Effector CD4-positive, alpha-beta T cell (primary cell): ENCODE results near the gene HBM.
"Not testable (repeated sequence)": the region's sequence is repeated elsewhere in the genome, so short reads cannot be mapped to it uniquely, and the experiment has no call there.

ENCODE experiments used
- DNase-seq: peaks from one replicate; pipeline ENCODE4 v3.0.0-alpha.2; 2020

Gene HBM

GRCh38 chr16:188674-189073, 22.9 kb downstream of the HBM start:
- DNase-seq = no peak

DNA sequence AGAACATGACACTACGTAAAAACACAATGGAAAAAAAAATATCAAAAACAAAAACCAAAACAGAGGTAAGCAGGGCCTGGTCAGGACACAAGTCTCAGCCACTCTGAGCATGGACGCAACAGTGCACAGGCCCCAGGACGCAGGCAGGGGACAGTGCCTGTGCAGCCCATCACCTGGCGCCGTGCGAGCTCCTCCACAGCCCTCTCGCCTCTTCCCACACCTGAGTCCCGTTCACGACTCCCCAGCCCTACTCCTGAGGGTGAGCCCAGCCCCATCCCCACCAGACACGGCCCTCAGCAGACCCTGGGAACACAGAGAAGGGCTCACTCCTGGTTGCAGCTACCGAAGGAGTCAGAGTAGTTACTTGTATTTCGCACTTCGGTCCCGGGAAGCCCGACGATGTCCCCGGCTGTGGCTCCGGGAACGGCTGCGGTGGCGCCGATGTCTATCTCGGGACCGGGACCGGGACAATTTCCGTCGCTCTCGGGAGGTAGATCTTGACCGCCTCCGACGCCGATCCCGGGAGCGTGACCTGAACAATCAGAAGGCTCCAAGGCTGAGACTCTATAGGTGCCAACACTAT, 23.9 kb downstream of the HBM start:
- no peak for DNase-seq

DNA sequence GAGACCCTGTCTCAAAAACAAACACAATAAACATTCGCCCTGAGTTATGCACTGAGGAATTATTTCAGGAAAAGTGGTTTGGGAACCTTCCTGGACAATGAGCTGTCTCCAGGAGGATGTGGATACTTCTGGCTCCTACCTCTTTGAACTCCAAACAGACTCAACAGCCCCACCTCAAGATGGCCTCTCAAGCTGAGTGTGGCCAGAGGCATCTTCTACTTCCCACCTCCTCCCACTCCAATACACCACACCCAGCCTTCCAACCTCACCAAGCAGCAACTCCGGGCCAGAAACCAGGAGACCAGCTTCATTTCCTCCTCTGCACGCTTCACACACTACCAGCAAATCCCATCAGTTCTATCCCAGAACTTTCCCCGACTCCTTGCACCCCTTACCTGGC, 26.1 kb downstream of the HBM start:
- no peak for DNase-seq

DNA sequence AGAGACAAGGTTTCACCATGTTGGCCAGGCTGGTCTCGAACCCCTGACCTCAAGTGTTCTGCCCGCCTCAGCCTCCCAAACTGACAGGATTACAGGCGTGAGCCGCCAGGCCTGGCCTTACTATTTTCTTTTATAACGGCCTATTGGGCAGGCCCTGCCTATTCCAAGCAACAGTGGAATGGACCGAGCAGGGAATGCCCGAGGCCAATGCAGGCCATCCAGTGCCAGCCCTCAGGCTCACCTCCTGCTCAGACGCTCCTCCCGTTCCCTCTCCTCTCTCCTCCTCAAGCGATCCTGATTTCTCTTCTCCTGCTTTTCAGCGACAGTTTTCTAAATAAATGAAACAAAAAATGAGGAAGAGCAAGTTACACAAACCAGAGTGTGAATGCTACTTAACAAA, 26.9 kb downstream of the HBM start:
- DNase-seq = no peak

DNA sequence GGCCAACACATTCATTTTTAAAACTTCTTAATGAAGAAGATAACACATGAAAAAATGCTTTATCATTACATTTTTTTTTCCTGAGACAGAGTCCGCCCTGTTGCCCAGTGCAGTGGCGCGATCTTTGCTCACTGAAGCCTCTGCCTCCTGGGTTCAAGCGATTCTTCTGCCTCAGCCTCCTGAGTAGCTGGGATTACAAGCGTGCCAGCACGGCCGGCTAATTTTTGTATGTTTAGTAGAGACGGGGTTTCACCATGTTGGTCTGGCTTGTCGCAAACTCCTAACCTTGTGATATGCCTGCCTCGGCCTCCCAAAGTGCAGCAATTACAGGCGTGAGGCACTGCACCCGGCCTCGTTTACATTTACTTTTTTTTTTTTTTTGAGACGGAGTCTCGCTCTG, 27.7 kb downstream of the HBM start:
- no peak for DNase-seq

DNA sequence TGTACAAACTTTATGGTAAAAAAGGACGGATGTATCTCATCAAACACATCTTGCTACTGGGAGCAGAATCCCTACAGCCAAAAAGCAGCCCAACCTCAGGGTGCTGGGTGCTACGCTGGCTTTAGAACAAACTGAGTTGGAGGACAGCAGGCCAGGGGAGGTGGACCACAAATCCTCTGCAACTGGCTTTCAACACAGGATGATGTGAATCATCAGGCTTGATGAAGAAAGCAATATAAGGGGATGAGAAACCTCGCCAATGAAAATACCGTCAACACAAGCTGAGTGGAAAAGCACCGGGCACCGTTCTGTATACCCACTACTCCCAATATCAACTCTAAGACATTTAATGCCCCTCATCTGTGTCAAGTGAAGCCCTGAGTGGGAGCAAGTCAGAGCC, 28.7 kb downstream of the HBM start:
- no peak for DNase-seq

DNA sequence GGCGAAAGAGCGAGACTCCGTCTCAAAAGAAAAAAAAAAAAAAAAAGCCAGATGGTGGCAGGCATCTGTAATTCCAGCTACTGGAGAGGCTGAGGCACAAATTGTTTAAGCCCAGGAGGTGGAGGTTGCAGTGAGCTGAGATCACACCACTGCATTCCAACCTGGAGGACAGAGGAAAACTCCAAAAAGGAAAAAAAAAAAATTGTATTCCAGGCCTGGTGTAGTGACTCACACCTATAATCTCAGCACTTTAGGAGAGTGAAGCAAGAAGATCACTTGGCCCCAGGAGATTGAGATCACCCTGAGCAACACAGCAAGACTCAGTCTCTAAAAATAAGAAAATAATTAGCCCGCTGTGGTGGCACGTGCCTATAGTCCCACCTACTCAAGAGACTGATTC, 34.6 kb downstream of the HBM start:
- DNase-seq = no peak

- no peak for DNase-seq
Measured at GRCh38 chr16:203246-203645, 37.5 kb downstream of the HBM start.

DNA sequence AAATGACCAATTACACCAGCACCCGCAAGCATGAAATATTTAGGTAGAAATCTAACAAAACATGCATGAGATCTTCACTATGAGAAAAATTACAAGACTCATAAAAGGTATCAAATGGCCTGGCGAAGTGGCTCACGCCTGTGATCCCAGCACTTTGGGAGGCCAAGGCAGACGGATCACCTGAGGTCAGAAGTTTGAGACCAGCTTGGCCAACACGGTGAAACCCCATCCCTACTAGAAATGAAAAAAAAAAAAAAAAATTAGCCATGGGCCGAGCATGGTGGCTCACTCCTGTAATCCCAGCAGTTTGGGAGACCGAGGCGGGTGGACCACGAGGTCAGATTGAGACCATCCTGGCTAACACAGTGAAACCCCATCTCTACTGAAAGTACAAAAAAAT, 38.3 kb downstream of the HBM start:
- DNase-seq = not testable (repeated sequence)

DNA sequence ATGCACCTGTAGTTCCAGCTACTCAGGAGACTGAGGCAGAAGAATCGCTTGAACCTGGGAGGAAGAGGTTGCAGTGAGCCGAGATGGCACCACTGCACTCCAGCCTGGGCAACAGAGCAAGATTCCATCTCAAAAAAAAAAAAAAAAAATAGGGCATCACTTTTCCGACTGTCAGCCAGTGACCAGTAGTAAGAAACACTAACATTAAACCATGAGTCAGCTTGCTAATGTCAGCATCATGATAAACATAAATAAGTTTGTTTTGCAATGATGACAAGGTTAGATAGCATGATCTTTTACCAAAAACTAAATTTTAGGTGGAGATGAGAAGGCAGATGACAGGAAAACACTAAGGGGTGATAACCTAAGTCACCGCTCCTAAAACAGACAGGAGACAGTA, 43.6 kb downstream of the HBM start:
- DNase-seq = not testable (repeated sequence)

DNA sequence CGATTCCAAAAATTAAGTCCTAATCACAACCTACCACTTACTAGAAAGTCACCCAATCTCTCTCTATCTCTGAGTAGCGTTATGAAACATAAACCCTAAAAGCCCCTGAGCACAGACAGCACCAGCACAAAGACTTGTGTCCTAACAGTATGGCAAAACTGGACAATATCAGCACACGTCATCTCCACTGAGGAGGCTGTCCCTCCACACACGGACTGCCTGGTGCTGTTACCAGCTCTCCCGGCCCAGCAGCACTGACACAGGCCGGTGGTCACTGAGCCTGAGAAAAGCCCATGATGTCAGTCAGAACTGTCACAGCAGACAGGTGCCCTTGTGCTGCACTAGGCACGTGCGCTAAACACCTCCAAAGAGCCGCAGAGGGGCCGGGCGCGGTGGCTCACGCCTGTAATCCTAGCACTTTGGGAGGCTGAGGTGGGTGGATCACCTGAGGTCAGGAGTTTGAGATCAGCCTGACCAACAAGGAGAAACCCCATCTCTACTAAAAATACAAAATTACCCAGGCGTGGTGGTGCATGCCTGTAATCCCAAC, 45.9 kb downstream of the HBM start:
- not testable (repeated sequence) for DNase-seq

GRCh38 chr16:212999-213398, 47.2 kb downstream of the HBM start:
- no peak for DNase-seq
